Activated CD4-positive, alpha-beta T cell treated with anti-CD3 and anti-CD28 coated beads for 4 hours (primary cell): ENCODE data around the gene TMEM244.
"Not testable (repeated sequence)": the region's sequence is repeated elsewhere in the genome, so short reads cannot be mapped to it uniquely, and the experiment has no call there.

Experiments
- DNase-seq, 2 donors: peaks; one replicate each; pipeline ENCODE4 v3.0.0-alpha.2; 2020

Gene TMEM244

GRCh38 chr6:129866256-129866655 lies 5.1 kb upstream of the TMEM244 start:
- no peak for DNase-seq

DNA sequence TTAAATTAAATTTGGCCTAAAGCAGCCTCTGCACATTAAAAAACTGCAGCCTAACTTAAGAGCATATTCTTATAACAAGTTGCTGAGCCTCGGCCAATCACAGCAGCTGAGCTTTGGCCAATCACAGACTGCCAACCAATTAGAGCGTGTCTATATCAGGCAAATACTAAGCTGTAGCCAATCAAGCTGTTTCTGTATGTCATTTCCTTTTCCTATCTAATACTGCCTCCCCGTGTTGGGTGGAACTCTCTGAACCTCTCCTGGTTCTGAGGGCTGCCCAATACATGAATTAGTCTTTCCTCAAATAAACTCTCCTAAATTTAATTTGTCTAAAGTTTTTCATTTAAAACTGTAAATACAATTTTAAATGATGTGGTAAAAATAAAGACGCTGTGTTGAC lies 3.9 kb upstream of the TMEM244 start:
- no peak for DNase-seq

DNA sequence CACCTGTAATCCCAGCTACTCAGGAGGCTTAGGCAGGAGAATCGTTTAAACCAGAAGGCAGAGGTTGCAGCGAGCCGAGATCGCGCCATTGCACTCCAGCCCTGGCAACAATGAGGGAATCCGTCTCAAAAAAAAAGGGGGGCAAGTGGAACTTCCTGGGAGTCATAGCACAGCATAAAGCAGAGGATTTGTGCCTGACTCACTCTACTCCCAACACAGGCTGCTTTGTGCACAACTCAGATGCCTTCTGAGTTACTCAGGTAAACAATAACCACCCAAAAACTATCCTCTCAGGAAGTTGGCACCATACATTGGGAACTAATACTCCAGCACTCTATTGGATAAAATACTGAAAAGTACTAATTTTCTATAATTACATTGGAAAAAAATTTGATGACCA lies 2.5 kb upstream of the TMEM244 start:
- no peak for DNase-seq

GRCh38 chr6:129859524-129859923 lies 1.6 kb downstream of the TMEM244 start:
- DNase-seq, result no peak

DNA sequence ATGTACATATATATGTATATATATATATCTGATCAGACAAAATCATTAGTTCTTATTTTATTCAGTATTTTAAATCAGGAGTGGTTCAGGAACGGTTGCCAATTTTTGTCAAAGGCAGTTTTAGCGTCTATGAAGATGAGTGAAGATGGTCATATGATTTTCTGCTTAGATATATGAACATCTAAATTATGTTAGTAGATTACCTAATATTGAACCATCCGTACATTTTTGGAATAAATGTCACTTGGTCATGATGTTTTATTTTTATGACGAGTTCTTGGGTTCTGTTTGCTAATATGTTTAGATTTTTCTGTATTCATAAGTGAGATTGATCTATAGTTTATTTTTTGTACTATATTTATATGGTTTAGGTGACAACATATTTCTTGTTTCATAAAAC lies 3.3 kb downstream of the TMEM244 start:
- no peak for DNase-seq

DNA sequence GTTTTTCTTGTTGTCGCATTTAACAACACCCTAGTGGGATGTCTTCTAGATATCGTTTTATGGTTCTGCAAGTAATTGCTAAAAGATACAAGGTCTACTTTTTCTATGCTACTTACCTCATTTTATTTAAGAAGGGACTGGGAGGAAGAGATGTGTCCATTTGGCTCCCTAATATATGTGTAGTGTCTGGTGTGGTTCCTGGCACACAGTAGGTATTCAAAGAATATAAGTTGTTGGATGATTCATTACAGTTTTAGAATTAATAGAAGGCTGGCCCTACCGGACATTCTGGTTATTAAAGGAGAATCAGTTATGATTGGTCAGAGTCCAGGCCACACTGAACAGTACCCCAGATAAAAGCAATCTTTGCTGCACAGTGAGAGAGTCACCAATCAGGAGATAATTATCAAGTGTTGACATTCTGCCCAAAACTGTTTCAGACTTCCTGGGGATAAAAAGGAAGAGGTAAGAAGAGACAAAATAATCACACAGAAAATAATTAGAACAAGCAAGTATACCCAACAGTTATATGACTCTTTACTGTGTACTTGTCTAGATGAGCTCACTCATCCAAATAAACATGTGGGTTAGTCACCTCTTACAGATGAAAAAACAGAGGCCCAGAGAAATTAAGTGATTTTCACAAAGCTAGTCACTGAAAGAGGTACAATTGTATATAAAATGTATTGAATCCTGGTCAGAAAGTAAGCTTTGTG lies 7.0 kb downstream of the TMEM244 start:
- no peak for DNase-seq

DNA sequence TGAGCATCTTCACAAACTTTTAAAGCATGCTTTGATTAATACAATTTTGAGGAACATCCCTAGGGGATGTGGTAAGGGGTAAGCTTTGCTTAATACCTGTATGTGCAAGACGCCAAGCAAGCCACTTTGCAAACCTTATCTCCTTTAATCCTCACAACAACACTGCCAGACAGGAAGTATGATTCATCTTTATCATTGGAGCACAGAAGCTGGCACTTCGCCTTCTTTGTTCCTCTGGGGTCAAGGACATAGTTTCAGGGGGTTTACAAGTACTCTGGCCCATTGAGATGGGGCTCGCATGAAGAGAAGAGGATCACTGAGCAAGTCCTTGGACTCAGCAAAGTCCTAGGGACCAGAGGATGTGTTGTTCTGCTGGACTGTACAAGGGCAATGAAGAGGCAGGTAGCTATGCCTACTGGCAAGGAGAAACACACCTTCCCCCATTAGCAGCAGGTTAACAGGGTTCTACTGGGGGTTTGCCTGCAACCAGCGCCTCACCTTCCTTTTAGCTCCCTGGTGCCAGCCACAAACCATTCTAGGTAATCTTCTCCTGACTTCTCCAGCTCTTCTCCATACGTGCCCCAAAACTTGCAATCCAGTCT lies 8.8 kb downstream of the TMEM244 start:
- no peak for DNase-seq

DNA sequence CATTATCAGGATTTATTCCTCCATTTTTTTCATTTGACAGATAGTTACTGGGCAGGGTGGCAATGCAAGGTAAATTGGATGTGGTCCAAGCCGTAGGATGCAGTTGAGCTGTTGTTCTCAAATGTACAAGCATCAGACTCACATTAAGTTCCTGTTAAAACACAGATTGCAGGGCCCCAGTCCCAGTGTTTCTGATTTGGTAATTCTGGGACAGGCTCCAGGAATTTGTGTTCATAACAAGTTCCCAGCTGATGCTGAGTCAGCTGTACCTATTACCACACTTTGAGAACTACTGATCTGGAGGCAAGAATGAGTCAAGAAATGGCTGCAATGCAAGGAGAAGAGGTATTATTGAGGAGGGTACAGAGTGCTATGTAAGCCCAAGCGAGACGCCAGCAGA lies 11.7 kb downstream of the TMEM244 start:
- DNase-seq, result no peak

GRCh38 chr6:129846761-129847160 lies 14.4 kb downstream of the TMEM244 start:
- no peak for DNase-seq

DNA sequence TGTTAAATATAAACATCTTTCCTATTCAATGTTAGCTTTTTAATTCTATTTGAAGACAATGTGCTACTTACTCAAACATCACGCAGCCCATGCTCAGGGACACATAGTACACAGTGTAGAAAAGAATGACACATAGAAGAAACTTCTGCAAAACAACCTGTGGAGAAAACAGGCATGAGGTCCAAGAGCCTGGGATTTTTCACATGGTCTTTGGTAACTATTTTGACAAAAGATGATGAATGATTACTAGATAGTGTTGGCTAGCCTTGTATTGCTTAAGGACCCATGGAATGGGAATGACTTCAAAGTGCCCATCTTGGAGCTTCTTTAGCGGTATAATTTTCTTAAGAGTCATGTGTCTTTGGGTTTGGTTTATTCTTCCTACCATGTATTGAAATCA lies 15.4 kb downstream of the TMEM244 start:
- no peak for DNase-seq

GRCh38 chr6:129844118-129844891 lies 16.8 kb downstream of the TMEM244 start:
- DNase-seq, result no peak

- no peak for DNase-seq
Observed at GRCh38 chr6:129843573-129843972, 17.5 kb downstream of the TMEM244 start.

- DNase-seq, result no peak
Observed at GRCh38 chr6:129842881-129843409, 18.2 kb downstream of the TMEM244 start.

DNA sequence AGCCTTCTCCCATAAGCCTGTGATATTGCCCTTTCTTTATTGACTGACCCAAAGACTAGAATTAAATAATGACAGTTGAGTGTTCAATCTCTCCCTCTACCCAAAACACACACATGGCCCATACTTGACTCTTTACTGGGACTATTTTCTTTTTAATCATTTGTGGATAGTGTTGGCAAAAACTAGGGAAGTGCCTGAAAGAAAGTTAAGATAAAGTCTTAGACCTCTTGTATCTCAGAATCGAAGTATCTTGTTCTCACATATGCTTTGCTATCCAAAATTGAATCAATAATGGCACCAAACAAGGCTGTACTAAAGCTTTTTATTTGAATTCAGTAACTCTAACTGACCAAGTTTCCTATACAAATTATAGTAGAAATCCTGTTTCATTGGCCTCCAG lies 19.0 kb downstream of the TMEM244 start:
- no peak for DNase-seq

DNA sequence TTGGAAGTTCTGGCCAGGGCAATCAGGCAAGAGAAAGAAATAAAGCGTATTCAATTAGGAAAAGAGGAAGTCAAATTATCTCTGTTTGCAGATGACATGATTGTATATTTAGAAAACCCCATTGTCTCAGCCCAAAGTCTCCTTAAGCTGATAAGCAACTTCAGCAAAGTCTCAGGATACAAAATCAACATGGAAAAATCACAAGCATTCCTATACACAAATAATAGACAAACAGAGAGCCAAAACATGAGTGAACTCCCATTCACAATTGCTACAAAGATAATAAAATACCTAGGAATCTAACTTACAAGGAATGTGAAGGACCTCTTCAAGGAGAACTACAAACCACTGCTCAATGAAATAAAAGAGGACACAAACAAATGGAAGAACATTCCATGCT lies 21.6 kb downstream of the TMEM244 start:
- not testable (repeated sequence) for DNase-seq

- DNase-seq, result no peak
Observed at GRCh38 chr6:129835691-129836090, 25.4 kb downstream of the TMEM244 start.

GRCh38 chr6:129832299-129832698 lies 28.8 kb downstream of the TMEM244 start:
- no peak for DNase-seq

DNA sequence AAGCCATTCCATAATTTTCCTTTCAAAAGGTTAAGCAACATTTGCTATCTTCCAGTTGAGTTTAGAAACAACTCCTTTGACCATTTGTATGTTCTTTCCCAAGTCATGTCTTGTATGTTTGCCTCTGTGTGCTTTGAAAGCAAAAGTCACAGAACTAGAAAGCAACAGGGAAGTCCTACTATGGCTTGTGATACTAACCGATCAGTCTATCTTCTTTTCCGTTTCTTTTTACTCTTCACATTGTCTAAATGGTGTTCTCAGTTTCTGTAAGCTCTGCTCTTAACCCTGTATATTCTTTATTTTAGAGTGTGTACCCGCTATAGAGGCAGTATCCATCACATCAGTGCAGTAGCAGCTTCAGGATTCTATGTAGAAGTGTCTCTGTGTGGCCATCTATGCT lies 32.9 kb downstream of the TMEM244 start:
- DNase-seq, result no peak

- DNase-seq, result no peak
Observed at GRCh38 chr6:129818251-129818650, 42.9 kb downstream of the TMEM244 start.

- DNase-seq, result no peak
Observed at GRCh38 chr6:129817821-129818220, 43.3 kb downstream of the TMEM244 start.

DNA sequence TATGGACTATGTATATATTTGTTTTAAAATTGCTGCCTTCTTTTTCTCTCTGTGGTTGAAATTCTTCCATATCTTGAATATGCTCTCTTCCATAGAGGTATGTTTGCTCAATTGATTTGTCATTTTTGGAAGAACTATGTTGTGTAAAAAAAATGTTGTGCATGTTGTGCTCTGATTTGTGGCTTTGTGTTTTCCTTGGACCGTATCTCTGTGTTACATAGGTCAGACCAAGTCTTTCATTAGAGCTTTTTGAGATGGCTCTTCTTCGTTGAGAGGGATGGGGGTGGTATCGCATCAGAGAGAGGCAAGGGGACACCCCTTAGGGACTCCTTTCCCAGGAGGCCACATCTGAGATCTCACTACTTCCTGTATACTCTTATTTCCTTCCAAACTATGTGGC lies 43.8 kb downstream of the TMEM244 start:
- DNase-seq, result no peak

GRCh38 chr6:129812145-129812777 lies 48.9 kb downstream of the TMEM244 start:
- DNase-seq, result no peak

GRCh38 chr6:129807141-129807540 lies 54.0 kb downstream of the TMEM244 start:
- DNase-seq, result not testable (repeated sequence)
